Measurements from ENCODE around the gene AGAP1. TPM values are rescaled to one million over a fixed set of nuclear protein-coding genes. Genes with fewer than 3 reads are reported as not detected.
A peak's percentile ranks its signal among the peaks of the same experiment; 100 is the strongest.

AGAP1 gene
- total RNA-seq, 1 donor from 2014 or later = 39.4 TPM

DNA sequence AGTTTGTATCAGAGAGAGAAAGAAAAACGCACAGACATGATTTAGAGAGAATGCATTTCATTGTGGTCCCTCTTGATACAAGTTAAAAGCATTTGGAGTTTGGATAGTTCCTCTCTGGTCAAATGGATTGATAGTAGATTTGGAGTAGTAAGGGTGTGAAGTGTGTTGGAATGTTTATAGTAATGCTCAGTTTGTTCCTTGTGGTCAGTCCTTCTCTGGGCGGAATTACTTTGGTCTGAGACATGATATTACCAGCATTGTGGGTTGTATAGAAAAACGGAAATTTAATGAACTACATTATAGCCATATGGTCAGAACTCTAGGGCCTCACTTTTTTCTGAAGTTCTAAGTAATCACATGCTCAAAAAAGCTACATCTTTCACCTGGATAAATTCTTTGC lies 178.9 kb downstream of the AGAP1 start:
- FAIRE-seq = no peak
- no peak overlapping the region for H3K4me2 ChIP-seq (ENCODE audit: low read length)
- H4K20me1 ChIP-seq (ENCODE audit: insufficient read depth, low read length) = peaks cover 87% of the 10 kb centered on the region

DNA sequence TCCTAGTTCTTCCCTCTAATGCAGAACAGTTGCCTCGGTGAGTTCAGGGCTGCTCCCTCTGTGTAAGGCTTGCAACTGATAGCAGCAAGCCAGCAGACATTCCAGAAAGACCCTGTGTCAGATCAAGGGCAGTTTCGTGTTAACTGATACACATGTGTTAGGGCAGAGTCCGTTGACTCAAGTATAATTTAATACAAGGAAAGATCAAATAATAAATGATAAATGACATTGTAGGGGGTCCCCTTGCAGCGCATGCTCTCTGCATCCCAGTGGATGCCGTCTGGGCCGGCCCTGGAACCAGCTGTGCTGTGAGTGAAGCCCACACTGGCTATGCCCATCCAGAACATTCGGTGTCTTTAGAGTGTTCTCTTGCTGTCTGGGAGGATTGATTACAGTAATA lies 180.3 kb downstream of the AGAP1 start:
- Histone ChIP-seq H3K79me2 (ENCODE audit: insufficient read depth, low read length) (peaks cover 17% of the 10 kb centered on the region), H3K4me3 (ENCODE audit: insufficient read depth, low read depth, low read length) (no peak overlapping the region), H3K36me3 (ENCODE audit: insufficient read depth, low read length) (no peaks in the 10 kb centered on the region), H3K27ac (ENCODE audit: low read depth, low read length) (no peak overlapping the region), H3K4me2 (ENCODE audit: low read length) (no peak overlapping the region), H4K20me1 (ENCODE audit: insufficient read depth, low read length) (peaks cover 87% of the 10 kb centered on the region), H3K9me3 (ENCODE audit: insufficient read depth, low read depth, low read length) (no peaks in the 10 kb centered on the region), H2AFZ (ENCODE audit: low read depth, low read length) (no peak overlapping the region), H3K27me3 (ENCODE audit: insufficient read depth, low read length) (peaks cover 26% of the 10 kb centered on the region), H3K9ac (ENCODE audit: low read length) (no peak overlapping the region), H3K4me1 (ENCODE audit: insufficient read depth, low read length) (no peaks in the 10 kb centered on the region)
- no peak for DNase-seq (ENCODE audit: low read depth)
- Mint-ChIP-seq H3K36me3 (ENCODE audit: low read depth, unreplicated experiment) (no peaks in the 10 kb centered on the region), H3K4me1 (ENCODE audit: low read depth, unreplicated experiment) (peaks cover 44% of the 10 kb centered on the region), H3K27ac (ENCODE audit: unreplicated experiment) (no peak overlapping the region), H3K27me3 (ENCODE audit: low read depth, unreplicated experiment) (no peaks in the 10 kb centered on the region), H3K9me3 (ENCODE audit: unreplicated experiment) (no peaks in the 10 kb centered on the region), H3K4me3 (ENCODE audit: unreplicated experiment) (no peak overlapping the region)
- no peak for FAIRE-seq
- TF ChIP-seq, protein P1, sequence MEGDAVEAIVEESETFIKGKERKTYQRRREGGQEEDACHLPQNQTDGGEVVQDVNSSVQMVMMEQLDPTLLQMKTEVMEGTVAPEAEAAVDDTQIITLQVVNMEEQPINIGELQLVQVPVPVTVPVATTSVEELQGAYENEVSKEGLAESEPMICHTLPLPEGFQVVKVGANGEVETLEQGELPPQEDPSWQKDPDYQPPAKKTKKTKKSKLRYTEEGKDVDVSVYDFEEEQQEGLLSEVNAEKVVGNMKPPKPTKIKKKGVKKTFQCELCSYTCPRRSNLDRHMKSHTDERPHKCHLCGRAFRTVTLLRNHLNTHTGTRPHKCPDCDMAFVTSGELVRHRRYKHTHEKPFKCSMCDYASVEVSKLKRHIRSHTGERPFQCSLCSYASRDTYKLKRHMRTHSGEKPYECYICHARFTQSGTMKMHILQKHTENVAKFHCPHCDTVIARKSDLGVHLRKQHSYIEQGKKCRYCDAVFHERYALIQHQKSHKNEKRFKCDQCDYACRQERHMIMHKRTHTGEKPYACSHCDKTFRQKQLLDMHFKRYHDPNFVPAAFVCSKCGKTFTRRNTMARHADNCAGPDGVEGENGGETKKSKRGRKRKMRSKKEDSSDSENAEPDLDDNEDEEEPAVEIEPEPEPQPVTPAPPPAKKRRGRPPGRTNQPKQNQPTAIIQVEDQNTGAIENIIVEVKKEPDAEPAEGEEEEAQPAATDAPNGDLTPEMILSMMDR (IDR thresholded peaks at IDR 0.05; ENCODE audit: insufficient read depth, low read depth, low read length) = no peak
- TF ChIP-seq EZH2 (IDR thresholded peaks at IDR 0.05; ENCODE audit: insufficient read depth, low read length) = no peak

More for the DNA sequence above, 178.9 kb downstream of the AGAP1 start:
- Mint-ChIP-seq H3K9me3 (ENCODE audit: unreplicated experiment) (no peaks in the 10 kb centered on the region), H3K27me3 (ENCODE audit: low read depth, unreplicated experiment) (no peaks in the 10 kb centered on the region), H3K4me3 (ENCODE audit: unreplicated experiment) (peak overlapping the region; percentile 82), H3K36me3 (ENCODE audit: low read depth, unreplicated experiment) (no peaks in the 10 kb centered on the region), H3K4me1 (ENCODE audit: low read depth, unreplicated experiment) (peaks cover 40% of the 10 kb centered on the region), H3K27ac (ENCODE audit: unreplicated experiment) (no peak overlapping the region)
- Histone ChIP-seq H3K4me1 (ENCODE audit: insufficient read depth, low read length) (no peaks in the 10 kb centered on the region), H3K9ac (ENCODE audit: low read length) (no peak overlapping the region), H3K79me2 (ENCODE audit: insufficient read depth, low read length) (peaks cover 9% of the 10 kb centered on the region), H3K9me3 (ENCODE audit: insufficient read depth, low read depth, low read length) (no peaks in the 10 kb centered on the region), H3K27ac (ENCODE audit: low read depth, low read length) (no peak overlapping the region), H3K27me3 (ENCODE audit: insufficient read depth, low read length) (peaks cover 36% of the 10 kb centered on the region), H3K4me3 (ENCODE audit: insufficient read depth, low read depth, low read length) (no peak overlapping the region), H3K36me3 (ENCODE audit: insufficient read depth, low read length) (no peaks in the 10 kb centered on the region), H2AFZ (ENCODE audit: low read depth, low read length) (no peak overlapping the region)
- TF ChIP-seq, protein P1 (IDR thresholded peaks at IDR 0.05; ENCODE audit: insufficient read depth, low read depth, low read length) = no peak
- peak; percentile 20 for DNase-seq (ENCODE audit: low read depth)

DNA sequence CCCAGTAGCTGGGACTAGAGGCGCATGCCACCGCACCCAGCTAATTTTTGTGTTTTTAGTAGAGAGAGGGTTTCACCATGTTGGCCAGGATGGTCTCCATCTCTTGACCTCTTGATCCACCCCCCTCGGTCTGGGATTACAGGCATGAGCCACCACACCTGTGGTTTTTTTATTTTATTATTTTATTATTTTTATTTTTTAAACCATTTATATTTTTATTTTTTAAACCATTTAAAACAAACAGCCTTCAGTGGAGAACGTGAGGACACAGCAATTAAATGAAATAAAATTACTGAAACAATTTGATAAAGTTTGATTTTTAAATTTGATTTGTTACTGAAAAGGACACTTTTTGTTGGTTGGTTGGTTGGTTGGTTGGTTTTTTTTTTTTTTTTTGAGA lies 181.0 kb downstream of the AGAP1 start:
- Histone ChIP-seq H3K4me1 (ENCODE audit: insufficient read depth, low read length) (no peaks in the 10 kb centered on the region), H3K4me2 (ENCODE audit: low read length) (no peak overlapping the region), H3K36me3 (ENCODE audit: insufficient read depth, low read length) (no peaks in the 10 kb centered on the region), H3K9me3 (ENCODE audit: insufficient read depth, low read depth, low read length) (no peaks in the 10 kb centered on the region), H3K27ac (ENCODE audit: low read depth, low read length) (no peak overlapping the region), H3K4me3 (ENCODE audit: insufficient read depth, low read depth, low read length) (no peak overlapping the region), H3K27me3 (ENCODE audit: insufficient read depth, low read length) (peaks cover 26% of the 10 kb centered on the region), H3K79me2 (ENCODE audit: insufficient read depth, low read length) (peaks cover 19% of the 10 kb centered on the region), H2AFZ (ENCODE audit: low read depth, low read length) (no peak overlapping the region), H4K20me1 (ENCODE audit: insufficient read depth, low read length) (peaks cover 93% of the 10 kb centered on the region), H3K9ac (ENCODE audit: low read length) (no peak overlapping the region)
- no peaks in the 10 kb centered on the region for H3K9me3 Mint-ChIP-seq (ENCODE audit: unreplicated experiment)
- no peak for DNase-seq (ENCODE audit: low read depth)
- no peaks in the 10 kb centered on the region for H3K36me3 Mint-ChIP-seq (ENCODE audit: low read depth, unreplicated experiment)
- no peak for FAIRE-seq
- no peak overlapping the region for H3K4me3 Mint-ChIP-seq (ENCODE audit: unreplicated experiment)
- no peaks in the 10 kb centered on the region for H3K27me3 Mint-ChIP-seq (ENCODE audit: low read depth, unreplicated experiment)
- TF ChIP-seq, protein P1 (IDR thresholded peaks at IDR 0.05; ENCODE audit: insufficient read depth, low read depth, low read length) = no peak
- no peak for TF ChIP-seq EZH2 (IDR thresholded peaks at IDR 0.05; ENCODE audit: insufficient read depth, low read length)
- no peak overlapping the region for H3K27ac Mint-ChIP-seq (ENCODE audit: unreplicated experiment)
- peaks cover 44% of the 10 kb centered on the region for H3K4me1 Mint-ChIP-seq (ENCODE audit: low read depth, unreplicated experiment)
